ENCODE measurements around the gene OR9A2. TPM values are rescaled to one million over a fixed set of nuclear protein-coding genes. Genes with fewer than 3 reads are reported as not detected.

The OR9A2 gene
- total RNA-seq, 1 experiment from 2014 or later: not detected

DNA sequence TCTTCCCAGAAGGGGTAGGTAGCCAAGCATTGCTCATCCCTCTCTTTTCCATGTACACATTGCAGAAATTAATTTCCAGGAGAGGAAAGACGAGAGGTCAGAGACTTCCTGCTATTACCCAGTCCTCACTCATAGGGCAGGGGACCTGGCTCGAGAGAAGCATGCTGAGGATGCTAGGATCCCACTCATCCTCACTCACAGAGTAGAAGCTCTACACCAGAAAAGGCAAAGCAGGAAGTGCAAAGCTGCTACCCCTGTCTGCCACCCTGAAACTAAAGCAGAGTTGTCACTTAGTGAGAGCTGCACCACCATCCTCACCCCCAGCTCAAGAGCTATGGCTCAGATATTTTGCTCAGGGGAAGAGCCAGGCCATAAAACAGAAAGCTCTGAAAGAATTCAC lies 9.9 kb downstream of the OR9A2 start:
- Histone ChIP-seq H3K9me3 (ENCODE audit: low read length) (peaks cover 10% of the 10 kb centered on the region), H2AFZ (ENCODE audit: low read length) (peak overlapping the region; percentile 73), H3K4me2 (ENCODE audit: low read depth, low read length, poor library complexity, severe bottlenecking) (peak overlapping the region; percentile 95), H3K9ac (ENCODE audit: low read length) (peak overlapping the region; percentile 88), H3K4me3 (ENCODE audit: low read length) (peak overlapping the region; percentile 12; the same call in 1 of the 2 replicates), H3K79me2 (ENCODE audit: low read length) (no peaks in the 10 kb centered on the region), H4K20me1 (ENCODE audit: insufficient read depth, low read depth, low read length) (no peaks in the 10 kb centered on the region), H3K27ac (ENCODE audit: low read length) (peak overlapping the region; percentile 99), H3K4me1 (ENCODE audit: low read length) (peaks cover 87% of the 10 kb centered on the region), H3K36me3 (ENCODE audit: insufficient read depth, low read length) (peaks cover 9% of the 10 kb centered on the region; the same call in 1 of the 2 replicates), H3K27me3 (ENCODE audit: low read length) (no peaks in the 10 kb centered on the region), H3K9me2 (replicated peaks; ENCODE audit: insufficient read depth, low read length) (no peaks in the 10 kb centered on the region)
- DNase-seq: peak; percentile 84

DNA sequence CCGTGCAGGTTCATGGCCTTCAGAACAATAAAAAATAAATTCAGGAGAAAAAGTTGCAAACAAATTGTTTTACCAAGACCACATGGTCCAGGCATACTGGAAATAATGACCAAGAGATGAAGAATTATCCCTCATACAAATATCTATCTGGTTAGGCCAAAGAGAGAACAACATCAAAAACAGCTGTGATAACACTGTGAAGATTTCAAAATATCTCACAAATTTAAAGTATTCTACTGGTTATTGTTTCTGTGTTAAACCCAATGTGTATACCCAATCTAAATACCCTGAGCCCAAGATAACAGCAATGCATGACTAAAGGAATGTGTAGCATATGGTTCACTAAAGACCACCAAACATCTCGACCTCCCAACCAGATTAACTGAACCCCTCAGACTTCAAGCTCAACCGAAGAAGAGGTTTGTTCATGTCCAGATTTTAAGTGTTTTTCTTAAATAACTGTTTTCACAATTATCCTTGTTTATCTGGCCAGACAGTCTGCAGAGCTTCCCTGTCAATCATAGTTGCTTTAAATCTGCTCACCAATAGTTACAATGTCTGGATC lies 10.9 kb downstream of the OR9A2 start:
- Histone ChIP-seq H3K4me2 (ENCODE audit: low read depth, low read length, poor library complexity, severe bottlenecking) (peak overlapping the region; percentile 95), H3K9me2 (replicated peaks; ENCODE audit: insufficient read depth, low read length) (no peaks in the 10 kb centered on the region), H3K27me3 (ENCODE audit: low read length) (no peaks in the 10 kb centered on the region), H3K9me3 (ENCODE audit: low read length) (peaks cover 10% of the 10 kb centered on the region), H3K4me1 (ENCODE audit: low read length) (peaks cover 96% of the 10 kb centered on the region), H3K36me3 (ENCODE audit: insufficient read depth, low read length) (peaks cover 9% of the 10 kb centered on the region; the same call in 1 of the 2 replicates), H3K4me3 (ENCODE audit: low read length) (peak overlapping the region; percentile 67), H3K9ac (ENCODE audit: low read length) (peak overlapping the region; percentile 88), H4K20me1 (ENCODE audit: insufficient read depth, low read depth, low read length) (no peaks in the 10 kb centered on the region), H3K79me2 (ENCODE audit: low read length) (no peaks in the 10 kb centered on the region), H2AFZ (ENCODE audit: low read length) (no peak overlapping the region), H3K27ac (ENCODE audit: low read length) (peak overlapping the region; percentile 99)
- peak; percentile 52 for DNase-seq

DNA sequence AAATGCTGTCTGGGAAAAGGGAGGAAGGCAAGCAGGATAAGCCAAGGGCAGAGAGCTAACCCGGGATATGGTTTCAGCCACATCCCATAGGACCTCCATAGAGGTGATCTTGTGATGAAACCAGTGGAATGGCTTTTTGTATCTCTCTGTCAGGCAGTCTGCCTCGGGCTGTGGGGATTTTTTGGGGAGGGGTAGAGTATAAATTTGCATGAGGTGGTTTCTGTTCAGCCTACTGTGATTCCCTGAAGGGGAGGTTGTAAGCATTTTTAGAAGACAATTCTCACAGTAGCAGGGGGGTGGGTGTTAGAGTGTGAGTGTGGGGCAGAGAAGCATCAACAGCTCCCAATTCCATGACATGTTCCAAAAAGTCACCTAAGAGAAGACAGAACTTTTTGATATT lies 11.8 kb downstream of the OR9A2 start:
- peak overlapping the region; percentile 95 for H3K4me2 ChIP-seq (ENCODE audit: low read depth, low read length, poor library complexity, severe bottlenecking)

GRCh38 chr7:143013893-143014292 lies 13.0 kb downstream of the OR9A2 start:
- peaks cover 92% of the 10 kb centered on the region for H3K4me1 ChIP-seq (ENCODE audit: low read length)
- no peaks in the 10 kb centered on the region for H3K27me3 ChIP-seq (ENCODE audit: low read length)

More for the DNA sequence above, 11.8 kb downstream of the OR9A2 start:
- peak overlapping the region; percentile 67 for H3K4me3 ChIP-seq (ENCODE audit: low read length)
- peak; percentile 92 for DNase-seq
- H4K20me1 ChIP-seq (ENCODE audit: insufficient read depth, low read depth, low read length): no peaks in the 10 kb centered on the region
- H3K27ac ChIP-seq (ENCODE audit: low read length): peak overlapping the region; percentile 99
- H2AFZ ChIP-seq (ENCODE audit: low read length): no peak overlapping the region
- H3K4me1 ChIP-seq (ENCODE audit: low read length): peaks cover 92% of the 10 kb centered on the region
- peaks cover 10% of the 10 kb centered on the region for H3K9me3 ChIP-seq (ENCODE audit: low read length)
- H3K9me2 ChIP-seq (replicated peaks; ENCODE audit: insufficient read depth, low read length): no peaks in the 10 kb centered on the region
- no peaks in the 10 kb centered on the region for H3K27me3 ChIP-seq (ENCODE audit: low read length)
- peak overlapping the region; percentile 88 for H3K9ac ChIP-seq (ENCODE audit: low read length)
- peaks cover 9% of the 10 kb centered on the region; the same call in 1 of the 2 replicates for H3K36me3 ChIP-seq (ENCODE audit: insufficient read depth, low read length)
- no peaks in the 10 kb centered on the region for H3K79me2 ChIP-seq (ENCODE audit: low read length)

GRCh38 chr7:143013473-143013872 lies 13.5 kb downstream of the OR9A2 start:
- H3K9me3 ChIP-seq (ENCODE audit: low read length): no peaks in the 10 kb centered on the region
- peak overlapping the region; percentile 99 for H3K27ac ChIP-seq (ENCODE audit: low read length)

More at GRCh38 chr7:143013893-143014292, 13.0 kb downstream of the OR9A2 start:
- Histone ChIP-seq H3K4me2 (ENCODE audit: low read depth, low read length, poor library complexity, severe bottlenecking) (peak overlapping the region; percentile 95), H3K9me3 (ENCODE audit: low read length) (peaks cover 2% of the 10 kb centered on the region; the same call in 1 of the 2 replicates), H4K20me1 (ENCODE audit: insufficient read depth, low read depth, low read length) (no peaks in the 10 kb centered on the region), H3K36me3 (ENCODE audit: insufficient read depth, low read length) (peaks cover 3% of the 10 kb centered on the region; the same call in 1 of the 2 replicates), H3K27ac (ENCODE audit: low read length) (peak overlapping the region; percentile 99), H3K9ac (ENCODE audit: low read length) (peak overlapping the region; percentile 88), H2AFZ (ENCODE audit: low read length) (no peak overlapping the region), H3K79me2 (ENCODE audit: low read length) (no peaks in the 10 kb centered on the region), H3K9me2 (replicated peaks; ENCODE audit: insufficient read depth, low read length) (no peaks in the 10 kb centered on the region), H3K4me3 (ENCODE audit: low read length) (peak overlapping the region; percentile 67)
- no peak for DNase-seq

DNA sequence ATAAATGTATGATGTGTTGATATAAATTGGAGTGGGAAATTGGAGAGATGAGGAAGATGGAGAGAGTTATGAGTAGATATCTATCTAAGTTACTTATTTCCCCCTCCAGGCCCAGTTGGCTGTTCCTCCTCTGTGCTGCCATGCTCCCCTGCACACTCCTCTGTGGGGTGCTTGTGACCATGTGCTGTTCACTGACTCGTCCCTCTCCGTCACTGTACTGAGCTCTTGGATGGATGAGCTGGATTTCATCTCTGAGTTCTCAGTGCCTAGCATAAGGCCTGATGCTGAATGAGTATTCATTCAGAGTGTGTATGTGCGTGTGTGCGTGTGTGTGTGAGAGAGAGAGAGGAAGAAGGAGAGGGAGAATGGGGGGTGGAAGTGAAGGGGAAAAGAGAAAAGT lies 14.5 kb downstream of the OR9A2 start:
- Histone ChIP-seq H2AFZ (ENCODE audit: low read length) (no peak overlapping the region), H3K9me3 (ENCODE audit: low read length) (no peaks in the 10 kb centered on the region), H3K4me3 (ENCODE audit: low read length) (peak overlapping the region; percentile 29), H3K4me2 (ENCODE audit: low read depth, low read length, poor library complexity, severe bottlenecking) (peak overlapping the region; percentile 95), H3K79me2 (ENCODE audit: low read length) (no peaks in the 10 kb centered on the region), H3K27me3 (ENCODE audit: low read length) (no peaks in the 10 kb centered on the region), H3K36me3 (ENCODE audit: insufficient read depth, low read length) (no peaks in the 10 kb centered on the region), H3K9me2 (replicated peaks; ENCODE audit: insufficient read depth, low read length) (no peaks in the 10 kb centered on the region), H3K4me1 (ENCODE audit: low read length) (peaks cover 94% of the 10 kb centered on the region), H3K9ac (ENCODE audit: low read length) (peak overlapping the region; percentile 88), H3K27ac (ENCODE audit: low read length) (peak overlapping the region; percentile 99), H4K20me1 (ENCODE audit: insufficient read depth, low read depth, low read length) (no peaks in the 10 kb centered on the region)
- DNase-seq: peak; percentile 91

More at GRCh38 chr7:143013473-143013872, 13.5 kb downstream of the OR9A2 start:
- peak; percentile 91 for DNase-seq
- Histone ChIP-seq H3K79me2 (ENCODE audit: low read length) (no peaks in the 10 kb centered on the region), H2AFZ (ENCODE audit: low read length) (no peak overlapping the region), H3K4me2 (ENCODE audit: low read depth, low read length, poor library complexity, severe bottlenecking) (peak overlapping the region; percentile 95), H3K36me3 (ENCODE audit: insufficient read depth, low read length) (no peaks in the 10 kb centered on the region), H3K4me3 (ENCODE audit: low read length) (peak overlapping the region; percentile 67), H3K9me2 (replicated peaks; ENCODE audit: insufficient read depth, low read length) (no peaks in the 10 kb centered on the region), H3K9ac (ENCODE audit: low read length) (peak overlapping the region; percentile 88), H3K27me3 (ENCODE audit: low read length) (no peaks in the 10 kb centered on the region), H4K20me1 (ENCODE audit: insufficient read depth, low read depth, low read length) (no peaks in the 10 kb centered on the region), H3K4me1 (ENCODE audit: low read length) (peaks cover 93% of the 10 kb centered on the region)

DNA sequence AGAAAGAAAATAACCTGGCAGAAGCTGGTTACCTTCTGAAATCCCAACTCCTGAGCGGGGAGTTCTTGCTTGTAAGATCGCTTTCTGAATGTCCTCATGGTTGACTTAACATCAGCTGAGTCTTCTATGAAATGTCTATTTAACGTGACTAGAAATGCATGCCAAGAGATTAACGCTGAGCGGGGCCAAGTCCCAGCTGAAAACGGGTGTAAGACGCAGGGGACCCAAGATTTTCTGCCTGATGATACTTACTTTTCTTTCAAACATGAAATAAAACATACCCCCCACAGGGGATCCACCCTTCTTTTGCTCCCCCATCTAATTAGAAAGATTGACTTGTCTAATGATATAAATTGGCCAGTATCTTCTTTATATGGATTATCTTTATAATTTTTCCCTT lies 14.9 kb downstream of the OR9A2 start:
- peak; percentile 93 for DNase-seq
- H3K9ac ChIP-seq (ENCODE audit: low read length): peak overlapping the region; percentile 88
- H3K4me1 ChIP-seq (ENCODE audit: low read length): peaks cover 93% of the 10 kb centered on the region
- H3K27me3 ChIP-seq (ENCODE audit: low read length): no peaks in the 10 kb centered on the region
- no peaks in the 10 kb centered on the region for H3K79me2 ChIP-seq (ENCODE audit: low read length)
- H3K9me2 ChIP-seq (replicated peaks; ENCODE audit: insufficient read depth, low read length): no peaks in the 10 kb centered on the region
- no peaks in the 10 kb centered on the region for H3K9me3 ChIP-seq (ENCODE audit: low read length)
- H3K4me2 ChIP-seq (ENCODE audit: low read depth, low read length, poor library complexity, severe bottlenecking): peak overlapping the region; percentile 95
- H3K27ac ChIP-seq (ENCODE audit: low read length): peak overlapping the region; percentile 99
- no peak overlapping the region for H2AFZ ChIP-seq (ENCODE audit: low read length)
- peak overlapping the region; percentile 29 for H3K4me3 ChIP-seq (ENCODE audit: low read length)
- no peaks in the 10 kb centered on the region for H4K20me1 ChIP-seq (ENCODE audit: insufficient read depth, low read depth, low read length)
- no peaks in the 10 kb centered on the region for H3K36me3 ChIP-seq (ENCODE audit: insufficient read depth, low read length)

- peaks cover 90% of the 10 kb centered on the region for H3K4me1 ChIP-seq (ENCODE audit: low read length)
- DNase-seq: peak; percentile 96
- no peaks in the 10 kb centered on the region for H3K9me2 ChIP-seq (replicated peaks; ENCODE audit: insufficient read depth, low read length)
- H3K4me3 ChIP-seq (ENCODE audit: low read length): no peak overlapping the region
- H3K9ac ChIP-seq (ENCODE audit: low read length): peak overlapping the region; percentile 37
- no peaks in the 10 kb centered on the region for H3K36me3 ChIP-seq (ENCODE audit: insufficient read depth, low read length)
- no peaks in the 10 kb centered on the region for H3K79me2 ChIP-seq (ENCODE audit: low read length)
- peak overlapping the region; percentile 35 for H3K4me2 ChIP-seq (ENCODE audit: low read depth, low read length, poor library complexity, severe bottlenecking)
- no peaks in the 10 kb centered on the region for H3K27me3 ChIP-seq (ENCODE audit: low read length)
- no peaks in the 10 kb centered on the region for H4K20me1 ChIP-seq (ENCODE audit: insufficient read depth, low read depth, low read length)
- H3K27ac ChIP-seq (ENCODE audit: low read length): peak overlapping the region; percentile 71
- H3K9me3 ChIP-seq (ENCODE audit: low read length): no peaks in the 10 kb centered on the region
- H2AFZ ChIP-seq (ENCODE audit: low read length): peak overlapping the region; percentile 78
These were observed 18.7 kb downstream of the OR9A2 start for GRCh38 chr7:143008007-143008901.

Data from Karpas-422 (cell line).